Stimulated activated CD8-positive, alpha-beta memory T cell treated with anti-CD3 and anti-CD28 coated beads, Interleukin-7, amount 100 ng/mL, for 48 hours (primary cell): ENCODE measurements around the gene ARL15.
"Not testable (repeated sequence)": the region's sequence is repeated elsewhere in the genome, so short reads cannot be mapped to it uniquely, and the experiment has no call there.

Experiments used
- DNase-seq, 2 donors: peaks; one replicate each; pipeline ENCODE4 v3.0.0-alpha.2; 2020; ENCODE audit warnings: low read depth in 1 of 2; ENCODE audit errors: extremely low read depth in 1 of 2

The ARL15 gene

GRCh38 chr5:53873235-53873634 is 437.1 kb downstream of the ARL15 start:
- no peak for DNase-seq

GRCh38 chr5:53871775-53872174 is 438.6 kb downstream of the ARL15 start:
- no peak for DNase-seq

GRCh38 chr5:53871050-53871449 is 439.3 kb downstream of the ARL15 start:
- DNase-seq, result no peak

GRCh38 chr5:53858700-53859456 is 451.5 kb downstream of the ARL15 start:
- DNase-seq, result no peak

- DNase-seq, result no peak
Measured at GRCh38 chr5:53856506-53856905, 453.9 kb downstream of the ARL15 start.

- not testable (repeated sequence) for DNase-seq
Measured at GRCh38 chr5:53836851-53837430, 473.4 kb downstream of the ARL15 start.

GRCh38 chr5:53834500-53834899 is 475.9 kb downstream of the ARL15 start:
- DNase-seq, result no peak
